Iris pigment epithelial cell (primary cell): ENCODE measurements around the gene ATP2A1.
A peak's percentile ranks its signal among the peaks of the same experiment; 100 is the strongest.
"Not testable (repeated sequence)": the region's sequence is repeated elsewhere in the genome, so short reads cannot be mapped to it uniquely, and the experiment has no call there.

Experiments
- DNase-seq: peaks from one replicate; pipeline ENCODE4 v3.0.0-alpha.2; 2011; ENCODE audit warnings: low read depth

ATP2A1 gene

GRCh38 chr16:28935924-28936783 is 57.9 kb downstream of the ATP2A1 start:
- peak; percentile 77 for DNase-seq

GRCh38 chr16:28936784-28937155 is 58.5 kb downstream of the ATP2A1 start:
- DNase-seq = no peak

GRCh38 chr16:28937222-28937876 is 59.1 kb downstream of the ATP2A1 start:
- DNase-seq = no peak

GRCh38 chr16:28938721-28939120 is 60.4 kb downstream of the ATP2A1 start:
- DNase-seq = no peak

GRCh38 chr16:28939825-28940224 is 61.5 kb downstream of the ATP2A1 start:
- not testable (repeated sequence) for DNase-seq

GRCh38 chr16:28943281-28943680 is 65.0 kb downstream of the ATP2A1 start:
- DNase-seq = no peak

GRCh38 chr16:28946681-28947080 is 68.4 kb downstream of the ATP2A1 start:
- no peak for DNase-seq

- peak; percentile 100 for DNase-seq
These were observed 72.5 kb downstream of the ATP2A1 start, which contains the start of gene NFATC2IP for GRCh38 chr16:28950648-28951409. TSS of gene NFATC2IP (plus strand) at chr16:28950937. CDS start at chr16:28951012, 75 bp downstream.

GRCh38 chr16:28951410-28951943 is 73.2 kb downstream of the ATP2A1 start:
- no peak for DNase-seq
